HG03045 (cell line): Measurements from ENCODE around the gene CAVIN1.
"Not testable (repeated sequence)": the region's sequence is repeated elsewhere in the genome, so short reads cannot be mapped to it uniquely, and the experiment has no call there.

ENCODE experiments used
- ATAC-seq: cut with Tn5 transposase; IDR thresholded peaks from one replicate; pipeline ENCODE4 v1.9.1; 2021; ENCODE audit warnings: mild to moderate bottlenecking, moderate library complexity; ENCODE audit not compliant: unreplicated experiment

The CAVIN1 gene

DNA sequence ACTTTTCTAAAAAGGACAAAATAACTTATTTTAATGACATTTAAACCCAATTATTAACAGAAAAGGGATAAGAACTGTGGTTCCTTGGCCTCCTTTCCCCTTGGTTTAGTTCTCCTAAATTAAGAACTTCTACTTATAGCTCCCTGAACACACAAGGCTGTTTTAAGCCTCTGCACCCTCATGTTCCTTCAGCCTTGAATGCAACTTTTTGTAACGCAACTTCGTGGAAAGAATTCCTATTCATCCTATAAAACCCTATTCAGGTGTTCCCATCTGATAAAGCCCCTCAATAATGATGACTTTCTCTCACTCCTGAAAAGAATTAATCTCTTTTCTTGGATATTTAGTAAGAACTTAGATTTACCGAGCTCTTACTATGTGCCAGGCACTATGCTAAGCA, 41.2 kb downstream of the CAVIN1 start:
- ATAC-seq = no peak

DNA sequence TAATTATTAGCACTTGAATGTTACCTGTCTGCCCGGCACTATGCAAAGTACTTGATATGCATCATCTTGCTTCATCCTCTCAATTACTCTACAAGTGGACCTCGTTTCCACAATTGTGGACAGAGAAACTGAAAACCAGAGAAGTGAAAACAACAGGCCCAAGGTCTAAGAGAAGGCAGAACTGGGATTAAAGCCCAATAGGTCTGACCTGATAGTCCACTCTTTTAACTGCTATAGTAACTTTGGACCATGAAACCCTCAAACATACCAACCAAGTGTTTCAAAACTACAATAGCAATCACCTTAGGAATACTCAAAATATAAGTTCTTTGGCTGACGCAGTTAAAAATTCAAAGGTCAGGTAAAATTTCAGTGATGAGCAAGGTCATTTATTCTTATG, 42.1 kb downstream of the CAVIN1 start:
- ATAC-seq = no peak

DNA sequence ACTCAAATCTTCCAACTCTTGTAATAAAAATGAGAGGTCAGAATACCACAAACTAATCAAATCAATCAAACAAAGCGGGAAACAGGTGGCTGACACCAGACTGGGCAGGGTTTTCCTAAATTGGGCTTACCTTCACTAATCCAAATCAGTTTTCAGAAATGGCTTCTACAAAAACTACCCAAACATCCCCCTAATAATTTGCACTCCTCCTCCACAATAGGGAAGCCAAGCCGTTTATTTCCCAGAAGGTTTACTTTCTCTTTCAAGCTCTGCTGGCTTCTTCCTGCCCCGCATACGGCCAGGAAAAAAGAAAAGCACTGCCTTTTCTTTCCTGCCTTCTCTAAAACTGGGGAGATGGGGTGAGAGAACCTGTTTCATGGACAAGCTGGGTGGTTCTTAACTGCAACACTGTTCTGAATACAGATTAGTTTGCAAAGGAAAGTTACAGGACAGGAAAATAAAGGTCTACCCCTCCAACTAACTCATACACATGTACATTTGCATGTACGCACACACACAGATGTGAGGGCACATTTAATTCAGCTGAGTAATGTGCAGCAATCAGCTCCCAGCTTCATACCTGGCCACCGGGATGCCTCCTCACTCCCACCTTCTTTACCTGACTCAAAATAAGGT, 44.0 kb downstream of the CAVIN1 start:
- ATAC-seq = no peak

DNA sequence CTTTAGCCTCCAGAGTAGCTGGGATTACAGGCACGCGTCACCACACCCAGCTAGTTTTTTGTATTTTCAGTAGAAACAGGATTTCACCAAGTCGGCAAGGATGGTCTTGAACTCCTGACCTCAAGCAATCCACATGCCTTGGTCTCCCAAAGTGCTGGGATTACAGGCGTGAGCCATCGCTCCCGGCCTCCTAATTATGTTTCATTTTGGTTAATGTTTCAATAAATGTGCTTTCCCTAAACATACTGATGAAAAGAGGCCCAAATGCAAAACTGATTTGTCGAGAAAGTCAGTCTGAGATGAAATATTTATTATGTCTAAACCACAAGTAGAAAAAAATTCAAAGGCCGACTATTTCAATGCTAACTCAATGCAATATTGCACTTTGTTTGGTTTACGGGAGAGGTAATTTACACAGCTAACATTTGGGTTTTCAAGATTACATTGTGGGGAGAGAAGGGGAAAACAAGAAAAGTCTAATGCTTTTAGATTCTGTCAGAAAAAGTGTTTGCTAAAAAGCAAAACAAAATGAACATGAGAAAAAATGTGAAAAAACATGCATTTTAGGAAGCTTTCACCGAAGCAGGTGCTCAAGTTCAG, 44.6 kb downstream of the CAVIN1 start:
- no peak for ATAC-seq

DNA sequence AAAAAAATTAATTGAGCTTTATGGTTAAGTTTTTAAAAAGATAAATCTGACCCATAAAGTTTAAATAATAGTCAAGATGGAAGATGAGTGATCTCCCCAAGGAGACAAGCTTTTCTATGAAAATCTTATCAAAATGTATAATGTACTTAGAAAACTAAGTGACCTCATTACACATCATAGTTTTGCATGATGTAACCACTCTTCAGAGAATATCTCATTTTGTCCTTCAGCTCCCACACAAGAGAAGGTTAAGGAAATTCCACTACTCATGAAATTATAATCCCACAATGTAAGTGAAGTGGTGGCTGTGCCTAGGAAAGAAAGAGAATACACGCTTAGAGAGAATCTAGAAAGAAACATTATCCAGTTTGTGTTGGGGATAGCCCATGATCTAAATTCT, 49.2 kb downstream of the CAVIN1 start:
- no peak for ATAC-seq

DNA sequence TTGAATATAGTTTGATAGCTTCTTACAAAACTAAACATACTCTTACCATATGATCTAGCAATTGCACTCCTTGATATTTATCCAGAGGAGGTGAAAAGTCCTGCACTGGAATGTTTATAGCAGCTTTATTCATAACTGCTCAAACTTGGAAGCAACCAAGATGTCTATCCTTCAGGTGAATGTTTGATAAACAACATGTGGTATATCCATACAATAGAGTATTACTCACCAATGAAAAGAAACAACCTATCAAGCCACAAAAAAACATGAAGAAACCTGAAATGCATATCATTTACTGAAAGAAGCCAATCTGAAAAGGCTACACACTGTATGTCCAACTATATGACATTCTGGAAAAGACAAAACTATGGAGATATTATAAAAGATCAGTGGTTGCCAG, 50.9 kb downstream of the CAVIN1 start:
- ATAC-seq = no peak

DNA sequence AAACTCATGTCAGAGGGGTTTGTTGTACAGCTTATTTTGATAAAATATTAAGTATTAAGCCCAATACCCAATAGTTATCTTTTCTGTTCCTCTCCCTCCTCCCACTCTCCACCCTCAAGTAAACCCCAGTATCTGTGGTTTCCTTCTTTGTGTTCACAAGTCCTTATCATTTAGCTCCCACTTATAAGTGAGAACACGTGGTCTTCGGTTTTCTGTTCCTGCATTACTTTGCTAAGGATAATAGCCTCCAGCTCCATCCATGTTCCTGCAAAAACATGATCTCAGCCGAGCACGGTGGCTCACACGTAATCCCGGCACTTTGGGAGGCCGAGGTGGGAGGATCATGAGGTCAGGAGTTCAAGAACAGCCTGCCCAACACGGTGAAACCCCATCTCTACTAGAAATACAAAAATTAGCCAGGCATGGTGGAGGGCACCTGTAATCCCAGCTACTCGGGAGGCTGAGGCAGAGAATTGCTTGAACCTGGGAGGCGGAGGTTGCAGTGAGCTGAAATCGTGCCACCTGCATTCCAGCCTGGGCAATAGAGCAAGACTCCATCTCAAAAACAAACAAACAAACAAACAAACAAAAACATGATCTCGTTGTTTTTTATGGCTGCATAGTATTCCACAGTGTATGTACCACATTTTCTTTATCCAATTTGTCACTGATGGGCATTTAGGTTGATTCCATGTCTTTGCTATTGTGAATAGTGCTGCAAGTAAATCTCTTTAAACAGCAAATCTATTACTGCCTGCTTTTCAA, 54.1 kb downstream of the CAVIN1 start:
- ATAC-seq = not testable (repeated sequence)

DNA sequence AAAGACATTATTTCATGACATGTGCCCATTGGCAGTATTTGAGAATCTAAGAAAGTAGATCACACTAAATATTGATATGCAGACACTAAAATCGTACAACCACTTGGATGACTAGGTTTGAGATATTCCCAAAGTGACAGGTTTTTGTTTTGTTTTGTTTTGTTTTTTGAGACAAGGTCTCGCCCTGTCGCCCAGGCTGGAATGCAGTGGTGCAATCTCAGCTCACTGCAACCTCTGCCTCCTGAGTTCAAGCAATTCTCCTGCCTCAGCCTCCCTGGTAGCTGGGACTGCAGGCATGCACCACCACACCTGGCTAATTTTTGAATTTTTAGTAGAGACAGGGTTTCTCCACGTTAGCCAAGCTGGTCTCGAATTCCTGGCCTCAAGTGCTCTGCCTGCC, 54.7 kb downstream of the CAVIN1 start:
- ATAC-seq = not testable (repeated sequence)

DNA sequence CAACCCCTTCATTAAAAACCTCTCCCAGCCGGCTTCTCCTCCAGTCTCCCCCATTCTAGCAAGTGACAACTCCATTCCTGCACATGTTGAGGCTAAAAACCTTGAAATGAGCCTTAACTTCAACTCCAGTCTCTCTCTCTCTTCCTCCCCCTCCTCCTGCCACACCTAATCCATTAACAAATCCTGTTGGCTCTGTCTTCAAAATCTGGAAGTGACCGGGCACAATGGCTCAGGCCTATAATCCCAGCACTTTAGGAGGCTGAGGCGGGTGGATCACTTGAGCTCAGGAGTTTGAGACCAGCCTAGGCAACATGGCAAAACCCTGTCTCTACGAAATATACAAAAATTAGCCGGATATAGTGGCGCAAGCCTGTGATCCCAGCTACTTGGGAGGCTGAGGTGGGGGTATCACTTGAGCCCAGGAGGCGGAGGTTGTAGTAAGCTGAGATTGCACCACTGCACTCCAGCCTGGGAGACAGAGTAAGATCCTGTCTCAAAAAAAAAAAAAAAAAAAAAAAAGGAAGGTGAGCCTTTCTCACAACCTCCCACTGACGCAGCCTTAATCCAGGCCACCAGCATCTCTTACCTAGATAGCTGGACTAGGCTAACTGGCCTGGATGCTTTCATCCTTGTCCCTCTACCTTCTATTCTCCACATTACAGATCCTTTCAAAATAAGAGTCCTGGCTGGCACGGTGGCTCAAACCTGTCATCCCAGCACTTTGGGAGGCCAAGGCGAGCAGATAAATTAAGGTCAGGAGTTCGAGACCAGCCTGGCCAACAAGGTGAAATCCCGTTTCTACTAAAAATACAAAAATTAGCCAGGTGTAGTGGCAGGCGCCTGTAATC, 56.7 kb downstream of the CAVIN1 start:
- ATAC-seq = not testable (repeated sequence)

DNA sequence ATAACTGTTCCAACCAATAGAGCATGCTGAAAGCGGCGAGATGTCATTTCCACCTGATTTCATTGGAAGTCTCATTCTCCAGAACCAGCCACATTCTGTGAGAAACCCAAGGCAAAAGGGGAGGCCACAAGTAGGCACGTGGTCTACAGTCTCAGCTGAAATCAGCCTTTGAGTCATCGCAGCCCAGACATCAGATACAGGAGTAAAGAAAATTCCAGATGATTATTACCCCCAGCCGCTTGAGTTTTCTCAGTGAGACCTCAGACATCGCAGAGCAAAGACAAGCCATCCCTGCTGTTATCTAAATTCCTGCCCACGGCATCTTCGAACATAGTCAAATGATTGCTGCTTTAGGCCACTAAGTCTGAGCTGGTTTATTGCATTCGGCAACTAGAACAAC, 57.9 kb downstream of the CAVIN1 start:
- no peak for ATAC-seq

DNA sequence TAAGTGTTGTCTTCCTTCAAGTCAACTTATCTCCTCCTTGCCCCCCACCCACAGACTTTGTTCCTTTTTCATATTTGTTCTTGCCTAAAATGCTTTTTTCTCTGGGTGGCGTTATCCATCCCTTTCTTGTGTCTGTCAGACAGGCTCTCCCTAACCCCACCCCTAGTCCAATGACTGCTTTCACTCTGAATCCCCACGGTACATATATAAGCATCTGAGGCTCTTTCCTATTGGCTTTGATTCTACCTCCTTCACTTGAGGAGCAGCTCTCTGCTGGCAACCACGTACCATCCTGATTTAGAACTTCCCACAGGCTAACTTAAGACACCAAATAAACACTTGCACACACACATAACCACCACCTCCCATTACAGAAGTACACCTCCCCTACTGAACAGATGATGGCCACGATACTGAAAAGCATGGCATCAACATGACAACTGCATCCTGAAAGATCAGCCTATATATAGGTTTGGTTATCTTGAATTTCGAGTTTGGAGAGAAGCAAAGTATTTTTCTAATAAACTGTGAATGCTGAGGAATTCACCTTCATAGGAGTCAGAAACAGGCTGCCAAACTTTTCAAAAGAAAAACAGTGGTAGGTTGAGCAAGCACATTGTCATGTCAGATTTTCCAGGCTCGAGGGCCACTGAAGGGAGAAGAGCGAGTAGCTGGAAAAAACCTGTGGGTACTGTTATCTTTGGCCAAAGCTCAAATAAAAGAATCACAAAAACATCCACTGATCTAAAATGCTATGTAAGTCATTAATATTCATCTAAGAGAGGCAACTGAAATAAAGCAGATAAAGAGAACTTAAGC, 59.1 kb downstream of the CAVIN1 start:
- ATAC-seq = no peak

DNA sequence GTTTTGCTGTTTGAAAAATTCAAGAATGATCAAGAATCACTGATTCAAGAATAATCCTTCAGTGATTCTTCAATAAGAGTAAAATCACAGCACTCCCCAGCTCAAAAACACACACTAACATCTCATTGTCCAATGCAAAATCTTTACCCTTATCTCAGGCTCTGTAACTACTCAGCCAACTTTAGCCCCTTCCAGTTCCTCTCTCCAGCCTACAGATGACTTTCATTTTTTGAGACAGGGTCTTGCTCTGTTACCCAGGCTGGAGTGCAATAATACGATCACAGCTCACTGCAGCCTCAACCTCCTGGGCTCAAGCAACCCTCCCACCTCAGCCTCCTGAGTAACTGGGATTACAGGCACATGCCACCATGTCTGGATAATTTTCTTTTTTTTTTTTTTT, 59.8 kb downstream of the CAVIN1 start:
- ATAC-seq = no peak

DNA sequence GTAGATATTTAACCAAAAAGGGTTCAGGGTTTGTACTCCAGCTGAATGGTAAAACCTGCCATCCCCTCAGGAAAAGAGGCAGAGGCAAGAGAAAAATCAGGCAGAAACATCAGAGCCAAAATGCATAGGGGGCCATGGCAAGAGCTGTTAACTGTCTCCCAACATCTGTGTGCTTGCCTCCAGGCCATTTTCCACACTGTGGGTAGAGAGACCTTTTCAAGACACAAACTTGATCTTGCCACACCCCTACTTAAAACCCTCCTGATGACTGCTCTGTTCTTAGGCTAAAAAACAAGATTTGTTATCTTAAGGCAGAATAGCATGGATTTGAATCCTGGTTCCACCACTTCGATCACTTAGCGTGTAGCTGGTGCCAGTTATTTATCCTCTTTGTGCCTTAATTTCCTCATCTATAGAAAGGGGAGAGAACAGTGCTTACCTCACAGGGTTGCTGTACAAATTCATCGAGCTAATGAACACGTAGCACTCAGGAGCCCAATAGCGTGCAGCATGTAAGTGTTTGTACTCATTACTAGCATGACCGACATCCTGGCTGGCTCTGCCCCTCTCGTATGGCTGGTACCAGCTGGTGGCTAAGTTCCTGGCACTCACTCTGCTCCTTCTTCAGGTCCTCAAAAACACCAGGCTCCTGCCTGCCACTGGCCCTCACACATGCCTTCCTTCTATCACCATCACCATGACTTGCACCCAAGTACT, 60.7 kb downstream of the CAVIN1 start:
- no peak for ATAC-seq

DNA sequence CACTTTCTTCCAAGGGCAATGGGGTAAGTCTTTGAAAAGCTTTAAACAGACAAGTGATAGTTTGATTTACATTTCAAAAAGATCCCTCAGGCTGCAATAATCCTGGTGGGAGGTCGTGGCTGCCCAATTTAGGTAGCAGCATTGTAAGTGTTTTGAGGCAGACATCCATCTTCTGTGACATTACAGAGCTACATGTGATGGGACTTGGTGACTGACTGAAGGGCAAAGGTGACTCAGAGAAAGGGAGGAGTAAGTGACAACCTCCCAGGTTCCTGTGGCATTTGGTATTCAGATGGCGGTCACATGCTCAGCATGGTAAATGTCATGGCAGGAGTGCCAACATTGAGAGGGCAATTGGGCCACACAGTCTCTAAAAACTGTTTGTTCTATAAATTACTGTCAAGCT, 61.3 kb downstream of the CAVIN1 start:
- no peak for ATAC-seq

DNA sequence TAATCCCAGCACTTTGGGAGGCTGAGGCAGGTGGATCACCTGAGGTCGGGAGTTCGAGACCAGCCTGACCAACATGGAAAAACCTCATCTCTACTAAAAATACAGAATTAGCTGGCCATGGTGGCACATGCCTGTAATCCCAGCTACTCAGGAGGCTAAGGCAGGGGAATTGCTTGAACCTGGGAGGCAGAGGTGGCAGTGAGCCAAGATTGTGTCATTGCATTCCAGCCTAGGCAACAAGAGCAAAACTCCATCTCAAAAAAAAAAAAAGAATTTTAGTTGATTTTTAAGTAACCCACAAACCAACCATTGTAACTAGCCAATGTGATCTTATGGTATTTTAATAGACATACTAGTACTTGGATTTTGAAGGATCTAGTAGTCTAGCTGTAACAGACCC, 62.7 kb downstream of the CAVIN1 start:
- ATAC-seq = not testable (repeated sequence)

DNA sequence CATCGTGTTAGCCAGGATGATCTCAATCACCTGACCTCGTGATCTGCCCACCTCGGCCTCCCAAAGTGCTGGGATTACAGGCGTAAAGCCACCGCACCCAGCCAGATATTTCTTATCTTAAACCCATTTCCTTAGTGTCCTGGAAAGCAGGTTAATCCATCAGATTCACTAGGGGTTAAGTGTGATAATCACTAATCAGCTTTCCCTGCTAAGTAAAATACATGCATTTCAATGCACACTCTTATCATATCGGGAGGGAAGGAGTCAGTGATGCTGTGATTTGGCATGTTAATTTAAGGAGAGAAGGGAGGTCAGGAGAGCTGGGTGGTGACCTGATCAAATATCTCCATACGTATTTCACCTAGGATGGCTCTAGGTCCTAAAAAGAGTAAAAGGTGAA, 63.9 kb downstream of the CAVIN1 start:
- ATAC-seq = no peak

DNA sequence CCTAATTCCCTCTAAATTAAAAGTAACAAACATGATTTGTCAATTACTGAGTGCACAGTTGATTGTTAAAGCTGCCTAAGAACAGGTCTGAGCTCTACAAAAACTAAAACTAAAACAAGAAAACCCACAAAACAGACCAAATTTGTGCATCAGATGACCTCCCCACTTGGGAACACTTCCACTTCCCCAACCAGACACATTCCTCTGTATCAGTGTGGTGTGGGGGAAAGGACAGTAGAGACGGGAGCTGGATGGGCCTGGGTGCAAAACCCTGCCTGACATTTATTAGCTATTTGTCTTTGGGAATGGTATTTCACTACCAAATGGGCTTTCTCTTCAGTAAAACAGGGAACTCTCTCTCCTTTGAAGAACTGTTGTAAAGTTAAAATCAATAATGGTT, 64.6 kb downstream of the CAVIN1 start:
- no peak for ATAC-seq

DNA sequence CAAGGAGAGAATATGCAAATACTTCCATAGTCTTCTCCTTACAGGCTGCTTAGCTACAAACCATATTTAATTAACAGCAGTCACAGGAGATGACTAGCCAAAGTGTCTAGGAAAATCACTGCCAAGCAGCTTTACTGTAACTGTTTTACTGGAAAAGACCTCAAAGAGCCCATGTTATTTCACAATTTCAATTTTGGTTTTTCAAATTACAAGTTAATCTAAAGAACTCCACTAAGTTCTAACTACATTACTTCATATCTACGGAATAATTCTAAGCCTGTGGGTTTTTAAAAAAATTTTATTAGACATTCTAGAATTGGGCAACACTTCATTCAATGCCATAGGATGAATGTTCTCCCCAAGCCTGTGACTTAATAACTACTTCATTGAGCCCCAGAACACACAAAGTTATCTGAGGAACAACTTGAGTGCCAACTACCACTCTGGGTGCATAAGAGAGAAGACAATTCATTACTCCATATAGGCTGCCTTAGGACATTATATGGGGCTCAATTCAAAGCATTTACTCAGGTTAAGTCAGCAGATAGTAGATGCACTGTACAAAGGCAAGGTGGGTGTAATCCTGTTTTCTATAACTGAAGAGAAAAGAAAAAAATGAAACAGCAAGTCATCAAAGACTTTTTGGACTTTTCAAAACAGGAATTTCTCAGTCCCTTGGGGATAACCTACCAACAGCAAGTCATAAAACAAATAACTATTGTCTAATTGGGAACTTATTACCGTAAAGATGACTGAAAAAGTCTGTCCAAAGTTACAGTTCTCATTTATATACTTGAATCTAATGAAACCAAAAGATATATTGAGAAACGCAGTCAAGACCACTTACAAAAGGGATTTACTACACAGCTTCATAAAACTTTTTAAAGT, 67.9 kb downstream of the CAVIN1 start:
- no peak for ATAC-seq
